Measurements from ENCODE around the gene SCYGR5. TPM values are rescaled to one million over a fixed set of nuclear protein-coding genes. Genes with fewer than 3 reads are reported as not detected.
A peak's percentile ranks its signal among the peaks of the same experiment; 100 is the strongest.

SCYGR5 gene
- total RNA-seq, 1 experiment from 2014 or later = not detected

DNA sequence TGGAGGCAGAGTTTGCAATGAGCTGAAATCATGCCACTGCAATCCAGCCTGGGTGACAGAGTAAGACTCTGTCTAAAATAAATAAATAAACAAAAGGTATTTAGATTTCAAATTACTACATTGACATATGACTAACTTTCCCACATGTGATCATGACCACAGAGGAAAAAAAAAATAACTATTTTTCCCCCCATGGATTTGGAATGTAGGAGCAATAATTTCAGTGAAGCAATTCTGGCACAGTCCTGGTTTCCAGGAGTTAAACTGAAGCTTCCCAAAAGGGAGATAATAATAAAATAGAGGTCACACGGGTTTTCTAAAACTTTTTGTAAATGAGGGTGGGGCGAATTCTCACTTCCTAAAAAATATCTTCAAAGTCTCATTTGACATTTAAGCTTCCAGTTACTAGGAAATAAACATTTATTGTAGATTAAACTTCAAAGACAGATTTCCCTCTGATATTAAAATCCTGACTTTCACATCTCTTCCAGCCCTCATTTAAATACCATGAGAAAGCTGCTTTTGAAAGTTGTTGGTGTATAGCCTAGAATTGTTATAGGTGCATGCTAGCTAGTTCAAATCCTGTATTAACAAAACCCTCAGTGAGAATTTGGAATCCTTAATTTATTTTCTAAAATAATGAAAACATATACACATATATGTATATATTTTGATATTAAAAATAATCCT is 30.5 kb downstream of the SCYGR5 start:
- H3K4me1 Mint-ChIP-seq (ENCODE audit: insufficient read depth, unreplicated experiment) = no peaks in the 10 kb centered on the region
- H3K4me3 Mint-ChIP-seq (ENCODE audit: unreplicated experiment) = no peak overlapping the region
- no peak overlapping the region for H3K27ac Mint-ChIP-seq (ENCODE audit: low read depth, unreplicated experiment)
- CTCF ChIA-PET = interaction anchor here (2.2 to 2.3 kb wide), 2 partner anchors 17 to 39 kb away, joined by 7 to 8 read pairs; no protein-coding TSS in a partner anchor
- H3K9me3 Mint-ChIP-seq (ENCODE audit: unreplicated experiment) = no peaks in the 10 kb centered on the region
- DNase-seq (ENCODE audit: unreplicated experiment) = peak; percentile 35
- TF ChIP-seq, protein P1, sequence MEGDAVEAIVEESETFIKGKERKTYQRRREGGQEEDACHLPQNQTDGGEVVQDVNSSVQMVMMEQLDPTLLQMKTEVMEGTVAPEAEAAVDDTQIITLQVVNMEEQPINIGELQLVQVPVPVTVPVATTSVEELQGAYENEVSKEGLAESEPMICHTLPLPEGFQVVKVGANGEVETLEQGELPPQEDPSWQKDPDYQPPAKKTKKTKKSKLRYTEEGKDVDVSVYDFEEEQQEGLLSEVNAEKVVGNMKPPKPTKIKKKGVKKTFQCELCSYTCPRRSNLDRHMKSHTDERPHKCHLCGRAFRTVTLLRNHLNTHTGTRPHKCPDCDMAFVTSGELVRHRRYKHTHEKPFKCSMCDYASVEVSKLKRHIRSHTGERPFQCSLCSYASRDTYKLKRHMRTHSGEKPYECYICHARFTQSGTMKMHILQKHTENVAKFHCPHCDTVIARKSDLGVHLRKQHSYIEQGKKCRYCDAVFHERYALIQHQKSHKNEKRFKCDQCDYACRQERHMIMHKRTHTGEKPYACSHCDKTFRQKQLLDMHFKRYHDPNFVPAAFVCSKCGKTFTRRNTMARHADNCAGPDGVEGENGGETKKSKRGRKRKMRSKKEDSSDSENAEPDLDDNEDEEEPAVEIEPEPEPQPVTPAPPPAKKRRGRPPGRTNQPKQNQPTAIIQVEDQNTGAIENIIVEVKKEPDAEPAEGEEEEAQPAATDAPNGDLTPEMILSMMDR (IDR thresholded peaks at IDR 0.05; ENCODE audit: unreplicated experiment) = no peak
- no TSS peak for BruUV-seq (replicated peaks)
- peaks cover 18% of the 10 kb centered on the region for H3K27me3 Mint-ChIP-seq (ENCODE audit: insufficient read depth, unreplicated experiment)
- H3K36me3 Mint-ChIP-seq (ENCODE audit: insufficient read depth, unreplicated experiment) = no peaks in the 10 kb centered on the region
- intact Hi-C loops (cut with micrococcal nuclease) = no loop called here
- POLR2A ChIA-PET = interaction anchor here (0.6 to 0.7 kb wide), 3 partner anchors 128 to 224 kb away, joined by 3 read pairs; no protein-coding TSS in a partner anchor

DNA sequence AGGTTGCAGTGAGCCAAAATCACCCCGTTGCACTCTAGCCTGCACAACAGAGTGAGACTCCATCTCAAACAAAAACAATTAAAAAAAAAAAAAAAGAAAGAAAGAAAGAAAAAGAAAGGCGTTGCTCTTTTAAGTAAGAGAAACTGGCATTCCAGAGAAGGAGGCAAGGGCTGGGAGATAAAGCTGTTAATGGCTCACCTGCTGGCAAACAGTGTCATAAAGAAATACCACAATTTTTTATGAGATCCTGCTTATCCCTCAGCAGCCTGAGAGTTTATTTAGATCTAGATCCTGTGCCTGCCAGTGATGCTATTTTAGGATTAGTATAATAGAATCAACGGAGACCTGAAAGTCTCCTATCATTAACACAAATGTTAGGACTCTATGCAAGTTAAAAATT is 35.0 kb downstream of the SCYGR5 start:
- H3K27ac Mint-ChIP-seq (ENCODE audit: low read depth, unreplicated experiment) = no peak overlapping the region
- H3K27me3 Mint-ChIP-seq (ENCODE audit: insufficient read depth, unreplicated experiment) = no peaks in the 10 kb centered on the region
- TF ChIP-seq, protein P1 (IDR thresholded peaks at IDR 0.05; ENCODE audit: unreplicated experiment) = no peak
- intact Hi-C loops (cut with micrococcal nuclease) = no loop called here
- POLR2A ChIA-PET = no interaction called here
- BruUV-seq (replicated peaks) = no TSS peak
- no peak overlapping the region for H3K4me3 Mint-ChIP-seq (ENCODE audit: unreplicated experiment)
- no peaks in the 10 kb centered on the region for H3K36me3 Mint-ChIP-seq (ENCODE audit: insufficient read depth, unreplicated experiment)
- H3K4me1 Mint-ChIP-seq (ENCODE audit: insufficient read depth, unreplicated experiment) = peaks cover 16% of the 10 kb centered on the region
- DNase-seq (ENCODE audit: unreplicated experiment) = no peak
- H3K9me3 Mint-ChIP-seq (ENCODE audit: unreplicated experiment) = no peaks in the 10 kb centered on the region
- CTCF ChIA-PET = interaction anchor here (0.6 to 1.6 kb wide), 2 partner anchors 64 to 188 kb away, joined by 3 to 4 read pairs; no protein-coding TSS in a partner anchor

GRCh38 chr2:227703280-227703732 is 36.7 kb downstream of the SCYGR5 start:
- ChIA-PET CTCF (interaction anchor here (0.5 to 1.6 kb wide), 4 partner anchors 31 to 545 kb away, joined by 3 to 4 read pairs (median 3); no protein-coding TSS in a partner anchor), POLR2A (no interaction called here)
- Mint-ChIP-seq H3K9me3 (ENCODE audit: unreplicated experiment) (no peaks in the 10 kb centered on the region), H3K27ac (ENCODE audit: low read depth, unreplicated experiment) (no peak overlapping the region), H3K27me3 (ENCODE audit: insufficient read depth, unreplicated experiment) (no peaks in the 10 kb centered on the region), H3K36me3 (ENCODE audit: insufficient read depth, unreplicated experiment) (no peaks in the 10 kb centered on the region), H3K4me1 (ENCODE audit: insufficient read depth, unreplicated experiment) (peaks cover 16% of the 10 kb centered on the region), H3K4me3 (ENCODE audit: unreplicated experiment) (peak overlapping the region; percentile 10)
- intact Hi-C loops (cut with micrococcal nuclease) = no loop called here
- DNase-seq (ENCODE audit: unreplicated experiment) = peak; percentile 66
- TF ChIP-seq, protein P1 (IDR thresholded peaks at IDR 0.05; ENCODE audit: unreplicated experiment) = no peak
- no TSS peak for BruUV-seq (replicated peaks)

DNA sequence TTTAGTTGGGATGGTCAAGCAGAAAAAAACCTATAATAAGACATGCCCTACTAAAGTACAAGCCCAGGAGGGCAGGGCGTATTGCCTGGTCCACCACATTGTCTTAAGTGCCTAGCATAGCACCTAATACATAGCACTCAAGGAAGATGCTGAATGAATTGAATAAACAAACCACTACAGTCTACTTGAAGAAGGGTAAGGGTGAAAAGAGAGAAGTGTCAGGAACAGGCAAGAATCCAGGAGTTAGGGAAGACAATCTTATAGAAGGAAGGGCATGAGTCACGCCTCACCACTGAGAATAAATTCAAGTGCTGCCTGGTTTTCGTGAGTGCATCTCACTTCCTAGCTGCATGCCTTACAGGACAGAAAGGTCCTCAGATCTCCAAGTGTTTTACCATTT is 37.4 kb downstream of the SCYGR5 start:
- intact Hi-C loops (cut with micrococcal nuclease) = no loop called here
- no peak overlapping the region for H3K27ac Mint-ChIP-seq (ENCODE audit: low read depth, unreplicated experiment)
- H3K9me3 Mint-ChIP-seq (ENCODE audit: unreplicated experiment) = no peaks in the 10 kb centered on the region
- no peaks in the 10 kb centered on the region for H3K36me3 Mint-ChIP-seq (ENCODE audit: insufficient read depth, unreplicated experiment)
- TF ChIP-seq, protein P1 (IDR thresholded peaks at IDR 0.05; ENCODE audit: unreplicated experiment) = no peak
- H3K4me1 Mint-ChIP-seq (ENCODE audit: insufficient read depth, unreplicated experiment) = peaks cover 16% of the 10 kb centered on the region
- DNase-seq (ENCODE audit: unreplicated experiment) = peak; percentile 74
- no peaks in the 10 kb centered on the region for H3K27me3 Mint-ChIP-seq (ENCODE audit: insufficient read depth, unreplicated experiment)
- CTCF ChIA-PET = interaction anchor here (0.5 kb wide), 1 partner anchor 1569 kb away, joined by 4 read pairs; no protein-coding TSS in a partner anchor
- no peak overlapping the region for H3K4me3 Mint-ChIP-seq (ENCODE audit: unreplicated experiment)
- POLR2A ChIA-PET = interaction anchor here (0.8 to 1.2 kb wide), 2 partner anchors 62 to 109 kb away, joined by 3 read pairs; no protein-coding TSS in a partner anchor
- no TSS peak for BruUV-seq (replicated peaks)

Data from MCF 10A (cell line).